NCI-H1436 (cell line): Measurements from ENCODE around the gene MROH2A.
"Not testable (repeated sequence)": the region's sequence is repeated elsewhere in the genome, so short reads cannot be mapped to it uniquely, and the experiment has no call there.

Source experiments
- DNase-seq: peaks from one replicate; lab custom pipeline; 2025; lab: John Stamatoyannopoulos, UW

Gene MROH2A

GRCh38 chr2:233778030-233778429 lies at the start of gene MROH2A:
MROH2A (plus strand) TSS chr2:233778330; CDS start chr2:233779359, 1,029 bp downstream.
- no peak for DNase-seq

- DNase-seq, result no peak
These were observed 49.3 kb upstream of the MROH2A start, which contains the start of gene UGT1A3 for GRCh38 chr2:233728723-233729301. UGT1A3 (plus strand) TSS chr2:233729042; CDS start chr2:233729127, 85 bp downstream.

- DNase-seq, result not testable (repeated sequence)
These were observed 41.1 kb upstream of the MROH2A start for GRCh38 chr2:233736868-233737653.

GRCh38 chr2:233740870-233741269 lies 37.3 kb upstream of the MROH2A start:
- DNase-seq, result no peak

GRCh38 chr2:233743464-233744259 lies 34.5 kb upstream of the MROH2A start:
- DNase-seq, result no peak

GRCh38 chr2:233745073-233745755 lies 32.9 kb upstream of the MROH2A start:
- DNase-seq, result no peak

- DNase-seq, result not testable (repeated sequence)
These were observed 32.3 kb upstream of the MROH2A start for GRCh38 chr2:233745838-233746237.

GRCh38 chr2:233746475-233747282 lies 31.5 kb upstream of the MROH2A start:
- DNase-seq, result no peak

- DNase-seq, result no peak
These were observed 30.9 kb upstream of the MROH2A start for GRCh38 chr2:233747283-233747544.

- not testable (repeated sequence) for DNase-seq
These were observed 27.4 kb upstream of the MROH2A start for GRCh38 chr2:233750689-233751088.

GRCh38 chr2:233751212-233752009 lies 26.7 kb upstream of the MROH2A start:
- DNase-seq, result not testable (repeated sequence)

- DNase-seq, result no peak
These were observed 23.1 kb upstream of the MROH2A start for GRCh38 chr2:233754872-233755611.

- DNase-seq, result no peak
These were observed 21.6 kb upstream of the MROH2A start for GRCh38 chr2:233756429-233757081.

GRCh38 chr2:233758141-233758540 lies 20.0 kb upstream of the MROH2A start:
- no peak for DNase-seq

GRCh38 chr2:233758849-233759248 lies 19.3 kb upstream of the MROH2A start:
- no peak for DNase-seq

- no peak for DNase-seq
These were observed 18.1 kb upstream of the MROH2A start, which contains the start of gene UGT1A1 for GRCh38 chr2:233760043-233760442. UGT1A1 (plus strand) TSS chr2:233760270; CDS start chr2:233760288, 18 bp downstream.

- no peak for DNase-seq
These were observed 16.9 kb upstream of the MROH2A start for GRCh38 chr2:233761040-233761769.

- DNase-seq, result no peak
These were observed 13.9 kb upstream of the MROH2A start for GRCh38 chr2:233764264-233764663.

GRCh38 chr2:233764761-233765160 lies 13.4 kb upstream of the MROH2A start:
- no peak for DNase-seq
